B cell (primary cell): ENCODE results near the gene ADGRA3.

Experiments
- EZH2 ChIP-seq: IDR thresholded peaks from 2 replicates; pipeline ENCODE4 v1.6.1; 2012; ENCODE audit warnings: borderline replicate concordance, low read depth, mild to moderate bottlenecking, moderate library complexity, low read length; ENCODE audit not compliant: insufficient read depth, poor library complexity, severe bottlenecking
- TF ChIP-seq, protein P1 (sequence below): fragments of 200-600 bp; IDR thresholded peaks from one replicate; pipeline ENCODE4 v1.8.0; 2022; ENCODE audit warnings: antibody characterized with exemption, mild to moderate bottlenecking

DNA sequence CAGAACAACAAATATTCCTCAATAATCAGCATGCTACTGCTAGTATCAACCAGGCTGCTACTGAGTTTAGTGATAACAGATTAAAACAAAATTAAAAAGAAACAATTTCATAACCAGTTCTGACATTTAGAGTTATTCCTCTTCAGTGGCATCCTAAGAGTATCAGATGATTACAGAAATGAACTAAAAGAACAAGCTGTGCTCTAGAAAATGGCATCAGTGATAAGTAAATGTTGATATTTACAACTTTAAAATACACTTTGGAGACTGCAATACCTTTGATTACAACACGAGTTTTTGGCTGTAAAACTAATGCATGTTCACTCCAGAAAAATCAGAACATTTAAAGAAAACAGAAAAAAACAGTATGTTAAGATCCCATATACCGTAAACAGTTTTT, 72.9 kb downstream of the ADGRA3 start:
- TF ChIP-seq, protein P1, sequence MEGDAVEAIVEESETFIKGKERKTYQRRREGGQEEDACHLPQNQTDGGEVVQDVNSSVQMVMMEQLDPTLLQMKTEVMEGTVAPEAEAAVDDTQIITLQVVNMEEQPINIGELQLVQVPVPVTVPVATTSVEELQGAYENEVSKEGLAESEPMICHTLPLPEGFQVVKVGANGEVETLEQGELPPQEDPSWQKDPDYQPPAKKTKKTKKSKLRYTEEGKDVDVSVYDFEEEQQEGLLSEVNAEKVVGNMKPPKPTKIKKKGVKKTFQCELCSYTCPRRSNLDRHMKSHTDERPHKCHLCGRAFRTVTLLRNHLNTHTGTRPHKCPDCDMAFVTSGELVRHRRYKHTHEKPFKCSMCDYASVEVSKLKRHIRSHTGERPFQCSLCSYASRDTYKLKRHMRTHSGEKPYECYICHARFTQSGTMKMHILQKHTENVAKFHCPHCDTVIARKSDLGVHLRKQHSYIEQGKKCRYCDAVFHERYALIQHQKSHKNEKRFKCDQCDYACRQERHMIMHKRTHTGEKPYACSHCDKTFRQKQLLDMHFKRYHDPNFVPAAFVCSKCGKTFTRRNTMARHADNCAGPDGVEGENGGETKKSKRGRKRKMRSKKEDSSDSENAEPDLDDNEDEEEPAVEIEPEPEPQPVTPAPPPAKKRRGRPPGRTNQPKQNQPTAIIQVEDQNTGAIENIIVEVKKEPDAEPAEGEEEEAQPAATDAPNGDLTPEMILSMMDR = no peak
- TF ChIP-seq EZH2 = no peak
